Right renal cortex interstitium (tissue), 3 donors: ENCODE measurements around the gene CREB3L4. TPM values are rescaled to one million over a fixed set of nuclear protein-coding genes. Genes with fewer than 3 reads are reported as not detected.

ENCODE experiments used
- polyA plus RNA-seq, 3 donors: library from polyadenylated mRNA; unstranded; fragments of 120-200 nt; gene quantifications; one replicate each; pipeline ENCODE4 v1.2.1, GENCODE V29; 2013; ENCODE audit not compliant: insufficient read length in 3 of 3

The CREB3L4 gene
- polyA plus RNA-seq, 3 donors = 31.9 to 37.9 (median 32.3) TPM

Other genes starting within 250 kb of the CREB3L4 start
- gene INTS3, start 239.9 kb upstream of the CREB3L4 start, polyA plus RNA-seq = 10 to 100 TPM; 84.0 to 91.5 (median 85.5) TPM
- 10 to 100 TPM; 31.5 to 33.3 (median 33.0) TPM for gene SLC27A3, start 192.5 kb upstream of the CREB3L4 start, polyA plus RNA-seq
- 10 to 100 TPM; 25.0 to 26.5 (median 25.5) TPM for gene GATAD2B, start 44.9 kb upstream of the CREB3L4 start, polyA plus RNA-seq
- 10 to 100 TPM; 24.5 to 27.2 (median 25.2) TPM for gene DENND4B, start 21.2 kb upstream of the CREB3L4 start, polyA plus RNA-seq
- 10 to 100 TPM; 33.9 to 35.2 (median 34.1) TPM for gene CRTC2, start 9.3 kb upstream of the CREB3L4 start, polyA plus RNA-seq
- 10 to 100 TPM; 82.7 to 89.8 (median 89.2) TPM for gene SLC39A1, start 4.4 kb upstream of the CREB3L4 start, polyA plus RNA-seq
- gene JTB, start 9.8 kb downstream of the CREB3L4 start, polyA plus RNA-seq = 100 to 1,000 TPM; 102 to 114 (median 114) TPM
- gene RAB13, start 18.4 kb downstream of the CREB3L4 start, polyA plus RNA-seq = 100 to 1,000 TPM; 178 to 193 (median 182) TPM
- 1,000 to 10,000 TPM; 3,554 to 3,620 (median 3,570) TPM for gene RPS27, start 22.9 kb downstream of the CREB3L4 start, polyA plus RNA-seq
- gene NUP210L, start 187.2 kb downstream of the CREB3L4 start, polyA plus RNA-seq = under 1 TPM; 0.03 to 0.04 (median 0.04) TPM
- 100 to 1,000 TPM; 270 to 291 (median 275) TPM for gene TPM3, start 224.2 kb downstream of the CREB3L4 start, polyA plus RNA-seq
- gene CFAP141, start 238.4 kb downstream of the CREB3L4 start, polyA plus RNA-seq = not detected